ENCODE data around the gene LMF1.
A peak's percentile ranks its signal among the peaks of the same experiment; 100 is the strongest.

LMF1 gene

DNA sequence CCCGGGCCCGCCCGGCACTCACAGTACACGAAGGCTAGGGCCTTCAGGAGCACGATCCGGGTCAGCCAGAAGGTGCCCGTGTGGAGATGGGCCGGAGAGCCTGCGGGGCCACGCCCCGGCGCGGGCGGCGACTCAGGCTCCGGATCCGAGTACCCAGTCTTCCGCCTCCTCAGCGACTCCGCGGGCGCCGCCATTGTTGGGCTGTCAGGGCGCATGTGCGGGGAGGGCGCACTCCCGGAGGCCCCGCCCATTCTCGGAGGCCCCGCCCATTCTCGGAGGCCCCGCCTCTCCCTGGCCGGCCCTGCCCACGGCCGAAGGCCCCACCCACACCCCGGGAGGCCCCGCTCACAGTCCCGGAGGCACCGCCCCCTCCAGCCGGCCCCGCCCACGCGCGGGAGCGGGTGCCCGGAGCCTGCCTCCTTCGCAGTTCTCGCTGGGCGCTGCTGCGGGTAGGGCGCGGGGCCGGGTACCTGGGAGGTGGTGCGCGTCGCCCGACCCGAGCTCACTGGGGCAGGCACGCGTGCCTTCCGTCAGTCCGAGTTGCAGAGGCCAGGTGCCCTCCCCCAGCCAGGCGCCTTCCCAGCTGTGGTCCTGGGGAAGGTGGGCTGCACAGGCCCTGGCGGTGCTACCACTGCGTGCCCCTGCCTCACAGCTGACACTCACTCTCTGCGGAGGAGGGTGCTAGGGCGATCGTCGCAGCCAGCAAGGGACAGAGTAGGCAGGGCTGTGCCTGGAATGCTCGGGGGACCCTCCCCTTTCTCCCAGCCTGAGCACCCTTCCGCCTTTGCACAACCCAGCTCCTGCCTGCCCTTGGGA is at the start of gene LMF1:
Gene LMF1 (minus strand): TSS at position 219 of the 816 bp plus-strand sequence. CDS start 4 bp downstream, at position 215.
- TF ChIP-seq, protein P1, sequence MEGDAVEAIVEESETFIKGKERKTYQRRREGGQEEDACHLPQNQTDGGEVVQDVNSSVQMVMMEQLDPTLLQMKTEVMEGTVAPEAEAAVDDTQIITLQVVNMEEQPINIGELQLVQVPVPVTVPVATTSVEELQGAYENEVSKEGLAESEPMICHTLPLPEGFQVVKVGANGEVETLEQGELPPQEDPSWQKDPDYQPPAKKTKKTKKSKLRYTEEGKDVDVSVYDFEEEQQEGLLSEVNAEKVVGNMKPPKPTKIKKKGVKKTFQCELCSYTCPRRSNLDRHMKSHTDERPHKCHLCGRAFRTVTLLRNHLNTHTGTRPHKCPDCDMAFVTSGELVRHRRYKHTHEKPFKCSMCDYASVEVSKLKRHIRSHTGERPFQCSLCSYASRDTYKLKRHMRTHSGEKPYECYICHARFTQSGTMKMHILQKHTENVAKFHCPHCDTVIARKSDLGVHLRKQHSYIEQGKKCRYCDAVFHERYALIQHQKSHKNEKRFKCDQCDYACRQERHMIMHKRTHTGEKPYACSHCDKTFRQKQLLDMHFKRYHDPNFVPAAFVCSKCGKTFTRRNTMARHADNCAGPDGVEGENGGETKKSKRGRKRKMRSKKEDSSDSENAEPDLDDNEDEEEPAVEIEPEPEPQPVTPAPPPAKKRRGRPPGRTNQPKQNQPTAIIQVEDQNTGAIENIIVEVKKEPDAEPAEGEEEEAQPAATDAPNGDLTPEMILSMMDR (IDR thresholded peaks at IDR 0.05; ENCODE audit: low read depth, low read length): no peak
- DNase-seq (ENCODE audit: extremely low read depth, low read depth): peak; percentile 63

DNA sequence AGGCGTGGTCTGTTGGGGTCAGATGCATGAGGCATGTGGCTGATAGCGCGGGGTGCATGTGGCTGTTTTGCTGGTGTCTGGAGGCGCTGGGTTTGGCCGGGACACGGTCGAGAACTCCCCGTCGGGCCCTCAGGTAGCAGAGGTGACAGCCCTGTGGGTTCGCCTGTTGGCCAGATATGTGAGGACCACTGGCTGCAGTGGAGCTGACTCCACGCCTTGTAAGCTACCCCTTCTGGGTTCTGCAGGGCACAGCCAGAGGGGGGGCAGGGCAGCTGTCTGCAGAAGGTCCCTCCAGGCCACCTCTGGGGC is 49.3 kb upstream of the LMF1 start:
- DNase-seq (ENCODE audit: extremely low read depth, low read depth): no peak
- TF ChIP-seq, protein P1 (IDR thresholded peaks at IDR 0.05; ENCODE audit: low read depth, low read length): no peak

DNA sequence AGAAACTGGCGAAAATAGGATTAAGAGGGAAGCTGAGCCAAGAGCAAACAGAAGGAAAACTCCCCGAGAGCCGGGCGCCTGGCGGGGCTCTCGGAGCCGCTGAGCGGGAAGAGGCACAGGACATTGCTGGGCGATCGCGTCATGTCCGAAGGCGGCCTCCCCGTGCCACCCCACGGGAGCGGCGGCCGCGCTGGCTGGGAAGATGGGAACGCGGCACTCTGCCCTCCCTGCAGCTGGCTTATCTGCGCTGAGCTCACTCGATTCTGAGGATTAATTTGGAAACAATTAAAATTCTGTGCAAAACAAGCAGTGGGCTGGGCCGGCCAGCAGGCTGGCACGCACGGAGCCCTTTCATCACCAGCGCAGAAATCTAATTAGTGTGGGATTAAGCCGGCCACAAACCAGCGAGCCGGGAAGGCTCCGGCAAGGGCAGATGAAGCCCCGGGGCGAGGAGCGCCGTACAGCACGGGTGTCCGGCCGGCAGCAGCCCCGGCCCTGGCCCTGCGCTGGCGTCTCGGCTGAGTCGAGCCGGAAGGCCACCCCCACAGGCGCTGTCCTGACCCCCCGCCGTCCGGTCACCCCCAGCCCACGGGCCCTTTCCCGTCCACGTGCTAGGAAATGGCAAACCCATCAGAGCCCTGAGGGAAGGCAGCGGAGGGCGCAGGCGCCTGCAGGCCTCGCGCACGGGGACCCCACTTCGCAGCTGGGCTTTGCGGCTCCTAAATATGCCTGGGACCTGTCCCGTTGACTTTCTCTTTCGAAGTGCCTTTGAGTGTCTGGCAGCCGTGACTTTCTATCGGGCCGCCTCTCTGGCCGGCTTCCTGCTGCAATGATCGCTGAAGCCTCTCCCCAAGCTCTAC is 48.7 kb upstream of the LMF1 start:
- DNase-seq (ENCODE audit: extremely low read depth, low read depth): peak; percentile 44
- TF ChIP-seq, protein P1 (IDR thresholded peaks at IDR 0.05; ENCODE audit: low read depth, low read length): no peak

DNA sequence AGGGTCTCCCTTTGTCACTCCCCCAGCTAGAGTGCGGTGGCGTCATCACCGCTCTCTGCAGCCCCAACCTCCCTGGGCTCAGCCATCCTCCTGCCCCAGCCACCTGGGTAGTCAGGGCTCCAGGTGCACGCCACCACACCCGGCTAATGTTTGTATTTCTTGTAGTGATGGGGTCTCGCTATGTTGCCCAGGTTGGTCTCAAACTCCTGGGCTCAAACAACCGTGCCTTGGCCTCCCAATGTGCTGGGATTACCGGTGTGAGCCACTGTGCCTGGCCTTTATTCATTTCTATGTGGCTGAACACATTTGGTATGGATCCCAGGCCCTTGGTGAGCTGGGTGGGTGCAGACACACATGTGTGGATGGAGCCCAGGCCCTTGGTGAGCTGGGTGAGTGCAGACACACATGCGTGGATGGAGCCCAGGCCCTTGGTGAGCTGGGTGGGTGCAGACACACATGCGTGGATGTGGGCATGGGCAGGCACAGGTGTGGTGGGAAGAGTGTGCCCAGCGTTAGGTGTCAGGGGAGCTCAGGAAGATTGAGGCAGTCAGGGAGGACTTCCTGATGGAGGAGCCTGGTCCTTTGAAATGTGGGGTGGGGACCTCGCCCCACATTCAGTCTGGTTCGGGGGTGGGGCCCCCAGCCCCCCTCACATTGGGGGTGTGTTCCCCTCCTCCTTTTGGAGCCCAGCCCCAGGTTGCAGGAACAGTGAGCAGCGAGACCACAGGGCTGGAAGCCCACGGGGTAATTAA is 47.8 kb upstream of the LMF1 start:
- TF ChIP-seq, protein P1 (IDR thresholded peaks at IDR 0.05; ENCODE audit: low read depth, low read length): no peak
- DNase-seq (ENCODE audit: extremely low read depth, low read depth): no peak

DNA sequence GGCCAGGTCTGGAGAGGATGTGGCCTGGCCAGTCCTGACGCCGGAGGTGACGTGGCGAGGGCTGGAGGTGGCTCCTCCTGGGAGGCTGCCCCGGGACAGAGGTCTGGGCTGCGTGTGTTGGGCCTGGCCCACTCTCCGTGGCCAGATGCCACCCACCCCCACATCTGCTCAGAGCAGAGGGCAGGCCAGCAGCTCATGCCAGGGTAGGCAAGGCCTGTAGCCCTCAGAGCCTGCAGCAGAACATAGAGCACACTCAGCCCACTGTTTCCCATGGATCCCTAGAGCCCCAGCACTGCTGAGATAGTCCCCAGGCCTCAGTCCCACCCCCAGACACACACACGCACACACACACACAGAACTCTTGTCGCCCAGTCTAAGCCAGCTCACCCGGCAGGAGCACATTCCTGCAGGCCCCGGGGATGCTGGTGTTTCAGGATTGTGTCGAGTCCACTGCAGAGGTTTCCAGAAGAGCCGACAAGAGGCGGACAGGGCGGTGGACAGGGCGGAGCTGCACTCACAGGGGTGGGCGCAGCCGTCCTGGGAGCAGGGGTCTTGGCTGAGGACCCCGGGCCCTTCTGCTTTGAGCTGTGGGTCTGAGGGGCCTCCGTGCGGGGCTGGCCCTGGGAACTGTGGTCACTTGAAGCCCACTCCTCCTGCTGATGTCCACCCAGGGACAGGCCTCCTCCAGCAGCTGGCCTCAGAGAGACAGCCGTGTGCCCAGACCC is 44.1 kb upstream of the LMF1 start:
- TF ChIP-seq, protein P1 (IDR thresholded peaks at IDR 0.05; ENCODE audit: low read depth, low read length): no peak
- no peak for DNase-seq (ENCODE audit: extremely low read depth, low read depth)

DNA sequence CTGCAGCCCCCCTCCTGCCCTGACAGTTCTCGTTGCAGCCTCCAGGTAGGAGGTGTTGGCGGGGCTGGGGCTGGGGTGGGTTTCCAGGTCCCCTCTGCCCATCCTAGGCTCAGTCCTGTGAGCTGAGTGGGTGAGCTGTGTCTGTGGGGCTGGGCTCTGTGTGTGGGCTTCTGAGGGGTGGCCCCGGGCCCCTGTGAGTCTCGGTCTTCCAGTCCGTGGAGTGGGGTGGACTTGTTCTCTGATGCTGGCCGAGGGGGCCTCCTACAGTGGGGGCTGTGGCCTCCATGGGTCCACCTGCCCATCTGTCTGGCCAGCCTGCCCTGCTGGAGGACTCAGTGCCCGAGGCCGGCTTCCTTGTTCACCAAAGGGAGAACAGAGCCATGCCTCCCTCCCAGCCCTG is 43.4 kb upstream of the LMF1 start:
- no peak for DNase-seq (ENCODE audit: extremely low read depth, low read depth)
- TF ChIP-seq, protein P1 (IDR thresholded peaks at IDR 0.05; ENCODE audit: low read depth, low read length): no peak
